HG03280 (cell line): ENCODE results near the gene MEIS2.

Experiments
- ATAC-seq: cut with Tn5 transposase; IDR thresholded peaks from one replicate; pipeline ENCODE4 v1.9.1; 2021; ENCODE audit warnings: mild to moderate bottlenecking, moderate library complexity; ENCODE audit not compliant: unreplicated experiment

MEIS2 gene

DNA sequence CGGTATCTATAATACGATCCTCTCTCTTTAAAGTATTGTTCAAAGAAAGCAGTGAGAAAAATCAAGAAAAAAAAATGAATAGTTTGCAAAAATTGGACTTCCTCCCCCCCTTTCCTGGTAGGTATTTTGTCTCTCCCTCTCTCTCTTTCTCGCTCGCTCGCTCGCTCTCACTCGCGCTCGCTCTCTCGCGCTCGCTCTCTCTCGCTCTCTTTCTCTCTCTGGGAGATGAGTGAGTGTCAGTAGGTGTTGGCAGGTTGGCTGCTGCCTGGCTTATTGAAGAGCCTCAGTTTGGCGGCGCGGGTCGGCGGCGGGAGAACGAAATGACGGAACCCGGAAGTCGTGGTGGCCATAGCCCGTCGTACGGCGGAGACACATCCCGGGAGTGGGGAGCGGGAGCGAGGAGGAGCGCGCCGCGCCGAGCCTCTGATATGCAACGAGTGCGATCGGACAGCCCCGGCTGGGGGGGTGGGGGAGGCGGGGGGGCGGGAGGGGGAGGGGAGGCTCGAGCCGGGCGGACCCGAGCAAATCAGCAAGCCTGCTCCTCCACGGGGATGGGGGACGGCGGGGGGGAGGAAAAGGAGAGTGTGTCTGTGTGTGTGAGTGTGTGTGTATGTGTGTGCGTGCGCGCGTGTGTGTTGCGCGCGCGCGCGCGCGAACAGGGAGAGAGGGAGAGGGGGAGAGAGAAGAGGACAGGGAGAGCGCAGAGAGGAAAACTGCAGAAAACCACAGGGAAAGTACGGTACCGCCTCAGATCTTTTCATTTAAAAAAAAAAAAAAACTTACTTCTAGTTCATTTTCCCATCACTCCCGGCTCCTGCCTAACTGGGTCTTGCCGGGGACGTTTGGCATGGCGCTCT is at the start of gene MEIS2:
Gene MEIS2, minus strand, starts transcription at position 441 of the 857 bp plus-strand sequence. CDS start 1,083 bp downstream, outside the sequence.
- peak; percentile 33 for ATAC-seq

DNA sequence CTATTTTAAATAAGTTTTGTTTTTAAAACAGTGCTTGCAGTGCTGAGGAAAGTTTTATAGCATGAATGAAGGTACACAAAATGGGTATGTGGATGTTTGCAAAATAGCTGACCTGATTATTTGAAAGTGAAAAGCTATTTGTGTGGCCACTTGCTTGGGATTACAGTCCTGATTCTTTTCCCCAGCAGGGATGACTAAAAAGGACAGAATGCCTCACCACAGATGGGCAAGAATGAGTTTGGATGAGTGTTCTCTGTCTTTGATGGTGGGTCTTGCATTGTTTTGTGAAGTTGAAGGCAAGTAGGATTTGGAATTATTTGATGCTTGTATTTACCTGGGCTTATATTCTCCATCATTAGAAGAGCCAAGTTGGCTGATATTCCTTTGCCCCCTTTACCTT is 48.8 kb upstream of the MEIS2 start:
- no peak for ATAC-seq

DNA sequence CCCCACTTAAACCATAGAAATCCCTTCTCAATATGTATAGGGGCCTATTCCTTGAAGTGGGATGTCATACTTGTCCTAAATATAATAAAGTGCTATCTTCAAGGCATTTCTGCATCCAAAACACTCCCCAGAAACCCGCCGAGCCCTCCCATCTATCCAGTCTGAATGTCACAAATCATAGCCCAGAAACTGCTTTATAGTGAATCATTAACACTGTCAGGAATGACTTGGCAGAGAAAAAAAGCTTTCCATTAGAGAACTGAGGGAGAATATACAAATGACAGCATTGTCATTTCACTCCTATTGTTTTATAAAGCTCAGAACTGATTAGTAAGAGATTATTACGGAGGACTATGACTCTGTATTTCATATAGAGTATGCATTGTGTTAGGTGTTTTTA is 48.4 kb upstream of the MEIS2 start:
- no peak for ATAC-seq

DNA sequence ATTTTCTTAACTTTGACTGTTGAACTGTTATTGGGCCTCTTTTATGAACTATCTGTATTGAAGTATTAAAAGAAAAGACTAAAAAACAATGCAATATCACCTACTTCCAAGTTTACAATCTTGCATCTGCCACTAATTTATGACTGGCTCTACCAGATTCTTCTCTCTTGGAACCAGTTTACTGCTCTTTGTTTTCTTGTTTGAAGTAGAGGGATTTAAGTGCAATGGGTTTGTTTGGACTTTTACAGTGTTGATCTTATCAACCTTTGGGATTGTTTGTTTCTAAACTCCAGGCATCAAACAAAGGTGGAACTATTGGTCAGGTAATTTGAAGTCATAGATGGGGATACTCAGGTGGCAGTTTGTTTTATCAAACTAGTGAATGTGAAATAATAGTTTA is 43.0 kb upstream of the MEIS2 start:
- no peak for ATAC-seq

DNA sequence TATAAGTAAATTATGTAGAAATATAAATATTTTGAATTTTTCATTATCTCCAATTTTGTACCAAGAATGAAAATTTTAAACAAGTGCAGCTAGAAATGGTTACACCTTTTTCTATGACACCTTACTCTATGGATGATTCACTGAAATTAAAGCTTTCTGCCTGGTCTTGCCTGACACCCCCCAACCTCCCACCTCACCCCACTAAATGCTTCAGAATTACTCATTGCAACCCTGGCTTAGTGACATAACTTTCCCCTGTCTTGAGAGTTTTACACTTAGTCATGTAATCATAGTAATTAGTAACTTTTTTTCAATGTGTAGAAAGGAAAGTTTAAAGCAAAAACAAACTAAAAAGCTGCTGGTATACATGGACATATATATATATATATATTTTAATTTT is 42.0 kb upstream of the MEIS2 start:
- no peak for ATAC-seq

DNA sequence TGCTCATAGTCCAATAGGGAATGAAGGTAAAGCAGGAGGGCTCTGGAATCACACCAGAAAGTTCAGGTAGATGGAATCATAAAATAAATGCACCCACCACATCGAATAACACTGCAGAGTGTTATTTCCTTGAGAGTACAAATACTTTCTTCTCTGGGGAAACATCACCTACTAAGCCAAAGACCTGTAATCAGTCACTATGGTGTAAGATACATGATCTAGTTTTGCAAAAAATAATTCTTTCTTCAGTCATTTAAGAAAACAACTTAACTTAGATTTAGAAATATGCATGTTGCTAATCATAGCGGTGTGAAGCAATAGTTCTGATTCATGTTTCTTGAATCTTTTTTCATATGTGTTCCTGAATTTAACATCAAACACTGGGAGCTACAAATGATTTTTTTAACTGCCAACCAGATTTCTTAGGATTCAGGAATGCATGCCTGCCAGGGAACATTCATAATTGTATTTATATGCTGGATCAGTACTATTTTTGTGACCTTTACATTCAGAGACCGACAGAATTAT is 40.2 kb upstream of the MEIS2 start:
- no peak for ATAC-seq

DNA sequence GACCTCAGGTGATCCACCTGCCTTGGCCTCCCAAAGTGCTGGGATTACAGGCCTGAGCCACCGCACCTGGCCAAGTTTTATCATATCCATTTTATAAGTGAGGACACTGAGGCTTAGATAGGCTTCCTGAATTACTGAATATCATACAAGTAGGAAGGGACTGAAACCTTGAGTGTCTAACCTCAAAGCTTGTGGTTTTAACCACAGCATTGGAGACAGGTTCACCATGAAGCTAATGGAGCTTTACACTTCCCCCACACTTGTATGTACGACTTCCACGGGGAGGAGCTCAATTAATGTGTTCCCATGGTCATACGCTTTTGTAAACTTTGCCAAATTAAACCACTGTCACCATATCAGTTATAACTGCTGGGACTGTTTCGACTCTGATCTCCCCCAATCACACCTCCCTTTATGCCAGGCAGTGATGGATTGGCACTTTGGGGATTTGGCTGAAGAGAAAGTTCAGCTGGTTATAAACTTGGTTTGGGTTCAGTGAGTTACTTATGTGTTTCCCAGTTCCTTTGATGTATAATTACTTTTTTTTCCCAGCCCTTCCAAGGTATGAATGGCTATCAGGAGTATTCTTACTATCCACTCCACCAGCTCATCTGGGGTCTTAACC is 38.4 kb upstream of the MEIS2 start:
- ATAC-seq: no peak

DNA sequence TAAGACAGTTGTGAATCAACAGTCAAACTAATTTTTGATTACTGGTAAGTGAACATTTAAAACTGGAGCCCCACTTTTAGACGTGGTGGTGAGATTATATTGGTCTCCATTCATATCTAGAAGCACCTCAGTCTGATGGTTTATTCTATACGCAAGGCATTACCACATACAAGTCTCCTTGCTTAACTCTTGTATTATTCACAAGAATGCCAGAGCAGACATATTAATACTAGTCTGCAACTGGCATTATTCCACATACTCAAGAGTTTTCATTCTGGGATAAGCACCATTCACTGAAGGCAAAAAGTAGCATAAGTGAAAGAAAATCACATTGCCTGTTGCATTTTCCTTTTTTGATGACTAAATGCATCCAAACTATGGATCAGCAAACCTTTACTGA is 36.9 kb upstream of the MEIS2 start:
- no peak for ATAC-seq

DNA sequence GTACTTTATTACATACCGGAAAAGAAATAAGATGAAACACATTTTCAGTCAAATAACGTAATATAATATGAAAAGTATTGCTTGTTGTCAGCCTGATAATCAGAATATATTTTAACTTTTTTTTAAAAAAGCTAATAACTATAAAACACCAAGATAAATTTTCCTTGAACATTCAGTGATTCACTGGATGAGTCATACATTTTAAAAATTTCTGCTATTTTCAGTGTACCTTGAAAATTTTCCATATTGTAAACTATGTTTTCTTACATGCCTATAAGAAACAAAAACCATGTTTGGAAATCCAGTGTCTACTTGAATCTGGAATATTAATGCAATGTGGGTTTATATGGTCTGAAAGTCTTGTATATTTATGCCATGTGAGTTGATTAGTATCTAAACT is 36.3 kb upstream of the MEIS2 start:
- no peak for ATAC-seq

DNA sequence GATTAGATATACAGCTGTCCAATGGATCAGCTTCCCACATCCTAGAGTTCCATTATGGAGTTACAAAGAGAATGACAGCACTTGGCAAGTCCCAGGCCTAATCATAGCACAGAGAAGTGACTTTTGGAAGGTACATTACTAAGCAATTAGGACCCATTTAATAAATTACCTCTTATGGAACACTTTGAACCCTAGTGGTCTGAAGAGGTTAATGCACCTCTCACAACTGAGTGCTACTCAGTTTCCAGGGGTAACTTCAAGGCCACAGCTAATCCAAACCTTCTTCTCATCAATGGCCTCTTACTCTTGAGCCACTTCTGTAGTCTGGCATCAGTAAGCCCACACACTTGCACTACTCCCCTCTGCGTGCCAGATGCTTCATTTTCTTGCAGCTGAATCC is 34.9 kb upstream of the MEIS2 start:
- peak; percentile 83 for ATAC-seq

DNA sequence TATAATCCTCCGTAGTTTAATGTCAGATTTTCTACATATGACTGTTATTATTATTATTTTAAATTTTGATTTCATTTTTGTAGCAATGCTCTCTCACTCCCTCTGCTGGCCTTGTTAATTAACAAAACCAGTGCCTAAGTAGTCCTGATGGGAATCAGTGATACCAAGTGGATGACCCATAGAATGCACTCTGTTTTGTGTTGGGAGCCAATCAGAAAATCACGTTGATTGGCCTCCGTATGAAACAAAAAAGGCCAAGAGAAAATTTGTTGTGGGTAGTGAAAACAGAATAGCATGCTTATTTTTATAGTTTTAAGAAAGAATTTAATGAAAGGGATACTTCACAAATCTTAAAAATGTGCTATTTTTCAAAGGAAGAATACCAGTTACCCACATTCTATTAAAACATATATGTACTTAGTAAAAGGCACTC is 34.4 kb upstream of the MEIS2 start:
- no peak for ATAC-seq

DNA sequence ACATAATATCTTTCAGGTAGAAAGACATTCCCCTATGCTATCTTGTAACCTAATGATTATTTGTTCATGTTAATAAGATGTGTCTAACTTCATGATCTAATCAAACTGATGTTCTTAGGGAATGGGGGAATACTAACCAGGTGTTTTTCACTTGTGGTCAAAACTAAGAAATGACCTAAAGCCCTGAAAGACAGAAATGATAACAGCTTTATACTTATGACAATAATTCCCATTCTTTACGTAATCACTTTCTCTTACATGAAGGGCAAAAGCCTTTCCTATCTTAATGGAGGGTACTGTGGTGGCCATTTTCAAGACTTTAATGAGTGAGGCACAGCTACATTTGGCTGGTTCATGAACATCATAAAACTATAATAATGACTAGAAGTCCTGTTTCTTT is 33.9 kb upstream of the MEIS2 start:
- no peak for ATAC-seq

DNA sequence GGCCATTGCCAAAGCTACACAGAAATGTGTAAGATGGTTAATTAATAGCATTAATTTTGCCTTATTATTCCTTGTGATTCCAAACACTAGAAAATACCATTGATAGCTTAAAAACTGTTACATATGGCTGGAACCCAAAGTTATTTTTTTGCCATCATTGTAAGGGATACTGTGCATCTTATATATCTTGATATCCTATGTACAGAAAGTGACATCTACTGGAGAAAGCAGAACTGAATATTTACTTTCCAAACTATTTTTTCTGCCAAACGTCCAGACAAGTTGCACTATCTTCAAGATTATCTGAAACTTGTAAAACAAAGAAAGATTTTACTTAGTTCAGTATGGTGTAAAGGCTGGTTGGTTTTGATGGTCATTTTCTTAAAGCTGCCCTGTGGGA is 33.3 kb upstream of the MEIS2 start:
- no peak for ATAC-seq

DNA sequence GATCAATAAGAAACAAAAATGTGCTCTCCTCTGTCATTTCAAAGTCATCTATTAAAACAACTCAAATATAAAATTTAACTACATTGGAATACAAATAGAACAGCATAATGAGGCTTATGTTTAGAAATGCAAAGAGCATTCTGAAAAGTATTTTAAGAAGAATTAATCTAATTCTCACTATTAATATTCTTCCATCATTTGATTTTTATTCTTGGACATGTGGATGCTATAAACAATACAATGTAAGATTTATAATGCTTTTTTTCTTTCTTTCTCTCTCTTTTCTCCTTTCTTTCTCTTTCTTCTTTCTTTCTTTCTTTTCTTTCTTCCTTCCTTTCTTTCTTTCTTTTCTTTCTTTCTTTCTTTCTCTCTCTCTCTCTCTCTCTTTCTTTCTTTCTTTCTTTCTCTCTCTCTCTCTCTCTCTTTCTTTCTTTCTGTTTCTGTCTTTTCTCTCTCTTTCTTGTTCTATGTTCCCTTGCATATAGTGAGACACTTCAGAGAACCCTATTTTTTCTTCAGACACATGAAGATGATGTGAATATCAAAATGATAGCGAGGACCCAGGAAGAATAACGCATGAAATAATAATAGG is 32.6 kb upstream of the MEIS2 start:
- no peak for ATAC-seq

DNA sequence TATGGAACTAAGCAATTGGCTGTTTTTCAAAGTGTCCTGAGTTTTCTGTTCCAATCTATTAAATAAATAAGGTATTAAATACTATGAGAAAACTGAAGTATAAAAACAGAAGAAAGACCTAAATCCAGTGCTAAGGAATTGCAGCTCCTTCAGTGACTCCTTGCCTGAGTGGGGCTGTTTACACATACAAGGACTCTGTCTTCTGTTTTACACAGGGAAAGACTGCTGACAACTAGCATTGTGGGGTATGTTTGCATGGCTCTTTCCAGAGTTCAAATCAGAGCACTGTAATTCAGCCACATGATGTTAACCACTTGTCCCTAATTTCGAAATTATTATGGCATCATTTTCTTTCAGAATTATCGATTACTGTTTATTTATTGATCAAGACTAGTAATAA is 31.3 kb upstream of the MEIS2 start:
- ATAC-seq: no peak

DNA sequence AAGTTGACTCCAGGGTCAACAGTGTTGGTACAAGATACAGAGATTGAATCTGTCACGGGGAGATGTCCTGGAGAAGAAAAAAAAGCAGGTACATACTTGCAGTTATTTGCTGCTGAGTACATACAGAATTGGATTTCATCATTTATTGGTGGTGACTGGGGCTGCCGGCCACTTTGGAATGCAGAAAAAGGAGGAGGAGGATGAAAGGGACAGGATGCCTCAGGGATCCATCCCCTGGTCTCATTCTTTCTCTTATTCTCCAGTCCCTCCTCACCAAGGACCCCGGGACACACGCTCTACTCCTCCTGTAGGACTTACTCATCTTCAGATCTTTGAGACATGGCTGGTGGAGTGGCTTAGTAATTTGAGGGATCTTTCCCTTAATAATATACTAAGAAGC is 30.0 kb upstream of the MEIS2 start:
- ATAC-seq: no peak

DNA sequence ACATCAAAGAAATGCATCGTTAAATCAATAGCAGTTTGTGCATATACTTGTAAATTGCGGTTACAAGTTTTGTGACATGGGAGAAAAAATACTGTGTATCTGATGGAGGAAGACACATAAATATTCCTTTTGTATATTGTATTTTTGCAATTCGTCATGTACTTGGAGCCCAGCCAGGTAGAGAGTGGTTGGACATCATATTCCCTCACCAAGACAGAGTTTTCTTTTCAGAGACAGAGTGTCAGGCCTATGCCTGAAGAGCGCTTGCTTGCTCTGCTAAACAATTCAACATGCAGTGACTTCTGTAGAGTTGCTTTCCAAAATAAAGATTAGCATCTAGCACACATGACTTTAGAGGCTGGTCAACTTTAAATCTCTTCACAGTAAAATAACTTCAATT is 24.8 kb upstream of the MEIS2 start:
- no peak for ATAC-seq

DNA sequence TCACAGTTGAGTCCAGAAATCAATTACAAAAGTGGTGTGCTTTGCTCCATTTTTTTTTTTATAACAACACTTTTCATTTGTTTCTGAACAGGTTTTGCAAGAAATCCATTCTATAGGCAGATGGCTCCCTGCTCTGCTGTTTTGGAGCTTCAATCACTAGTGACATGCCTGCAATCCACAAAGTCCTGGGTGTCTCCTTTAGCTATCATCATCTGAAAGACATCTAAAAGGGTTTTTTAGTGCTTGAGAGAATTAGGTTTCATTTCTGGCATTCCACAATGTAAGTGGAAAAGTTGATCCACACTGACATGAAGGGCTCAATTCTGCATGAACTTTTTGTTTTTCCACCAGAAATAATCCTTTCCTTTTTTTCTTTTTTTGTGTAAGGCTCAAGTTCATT is 24.0 kb upstream of the MEIS2 start:
- no peak for ATAC-seq

DNA sequence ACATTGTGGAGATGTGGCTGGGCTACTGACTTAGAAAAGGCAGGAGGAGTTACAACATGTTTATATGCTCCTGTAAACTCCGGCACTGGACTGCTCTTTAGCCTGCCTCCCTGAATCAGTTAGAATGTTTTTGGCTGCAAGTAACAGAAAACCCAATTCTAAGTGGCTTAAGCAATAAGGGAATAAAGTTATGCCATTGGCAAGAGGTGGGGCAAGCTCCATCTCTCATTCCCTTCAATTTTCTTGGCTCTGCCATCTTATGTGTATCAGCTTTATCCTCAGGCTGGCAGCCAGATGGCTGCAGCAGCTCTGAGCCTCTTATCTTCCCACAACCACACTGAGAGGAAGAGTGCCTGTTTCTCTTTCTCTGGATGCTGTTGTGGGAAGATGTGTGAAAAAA is 22.4 kb upstream of the MEIS2 start:
- no peak for ATAC-seq

DNA sequence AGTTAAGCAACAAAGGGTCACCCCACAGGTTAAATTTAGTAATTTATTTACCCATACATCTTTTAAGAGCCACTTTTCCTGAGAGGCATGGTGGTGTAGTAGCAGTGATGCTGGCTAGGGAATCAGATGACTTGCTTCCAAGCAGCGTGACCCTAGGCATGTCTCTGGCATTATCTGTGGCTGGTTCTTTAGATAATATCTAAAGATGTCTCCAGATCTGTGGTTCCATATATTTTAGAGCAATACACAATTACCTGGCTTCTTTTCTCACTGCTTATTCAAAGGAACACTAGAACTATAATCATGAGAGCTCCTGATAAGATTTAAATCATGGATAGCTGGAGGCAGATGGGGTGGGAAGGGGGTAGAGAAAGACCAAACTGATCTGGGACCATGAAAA is 21.1 kb upstream of the MEIS2 start:
- no peak for ATAC-seq

DNA sequence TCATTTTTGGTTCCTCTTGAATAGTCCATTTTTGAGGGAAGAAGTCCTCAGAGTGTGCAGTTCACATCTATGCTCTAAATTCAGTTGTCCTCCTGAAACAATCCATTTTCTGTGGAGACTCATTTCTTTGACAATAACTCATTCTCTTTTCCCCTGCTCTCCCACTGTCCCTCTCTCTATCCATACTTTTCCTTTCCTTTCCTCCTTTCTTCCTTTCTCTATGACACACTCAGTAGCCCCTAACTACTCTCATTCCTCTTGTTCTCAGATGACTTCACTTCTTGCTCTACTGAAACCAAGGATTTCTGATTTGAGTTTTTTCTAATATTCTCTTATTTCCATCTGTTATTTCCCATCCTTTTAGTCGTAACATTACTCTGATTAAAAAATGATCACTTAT is 16.7 kb upstream of the MEIS2 start:
- no peak for ATAC-seq

DNA sequence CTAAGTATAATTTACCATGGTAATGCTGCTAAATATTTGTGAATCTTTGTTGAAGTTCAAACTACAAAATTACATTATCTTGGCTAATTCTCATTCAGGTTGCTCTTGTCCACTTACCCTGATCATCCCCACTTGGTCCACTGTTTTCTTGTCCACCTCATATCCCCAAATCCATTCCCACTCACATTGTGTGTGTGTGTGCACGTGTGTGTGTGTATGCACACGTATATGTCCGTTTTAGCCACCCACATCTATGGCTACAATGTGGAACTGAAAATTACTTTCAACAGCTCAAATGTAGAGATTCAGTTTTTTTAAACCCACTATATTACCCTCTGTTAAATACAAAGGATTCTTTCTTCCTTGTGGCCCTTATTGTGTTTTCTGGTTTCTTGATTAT is 15.2 kb upstream of the MEIS2 start:
- no peak for ATAC-seq
